ENCODE measurements around the gene ADARB1.

The ADARB1 gene

GRCh38 chr21:45250272-45250671 lies 175.9 kb downstream of the ADARB1 start:
- TF ChIP-seq, protein P1, sequence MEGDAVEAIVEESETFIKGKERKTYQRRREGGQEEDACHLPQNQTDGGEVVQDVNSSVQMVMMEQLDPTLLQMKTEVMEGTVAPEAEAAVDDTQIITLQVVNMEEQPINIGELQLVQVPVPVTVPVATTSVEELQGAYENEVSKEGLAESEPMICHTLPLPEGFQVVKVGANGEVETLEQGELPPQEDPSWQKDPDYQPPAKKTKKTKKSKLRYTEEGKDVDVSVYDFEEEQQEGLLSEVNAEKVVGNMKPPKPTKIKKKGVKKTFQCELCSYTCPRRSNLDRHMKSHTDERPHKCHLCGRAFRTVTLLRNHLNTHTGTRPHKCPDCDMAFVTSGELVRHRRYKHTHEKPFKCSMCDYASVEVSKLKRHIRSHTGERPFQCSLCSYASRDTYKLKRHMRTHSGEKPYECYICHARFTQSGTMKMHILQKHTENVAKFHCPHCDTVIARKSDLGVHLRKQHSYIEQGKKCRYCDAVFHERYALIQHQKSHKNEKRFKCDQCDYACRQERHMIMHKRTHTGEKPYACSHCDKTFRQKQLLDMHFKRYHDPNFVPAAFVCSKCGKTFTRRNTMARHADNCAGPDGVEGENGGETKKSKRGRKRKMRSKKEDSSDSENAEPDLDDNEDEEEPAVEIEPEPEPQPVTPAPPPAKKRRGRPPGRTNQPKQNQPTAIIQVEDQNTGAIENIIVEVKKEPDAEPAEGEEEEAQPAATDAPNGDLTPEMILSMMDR (IDR thresholded peaks at IDR 0.05; ENCODE audit: control extremely low read depth, extremely low read depth, low read depth, missing control alignments), result no peak
- CTCF ChIA-PET, result no interaction called here
- DNase-seq (ENCODE audit: extremely low spot score), result no peak
- POLR2A ChIA-PET, result no interaction called here

DNA sequence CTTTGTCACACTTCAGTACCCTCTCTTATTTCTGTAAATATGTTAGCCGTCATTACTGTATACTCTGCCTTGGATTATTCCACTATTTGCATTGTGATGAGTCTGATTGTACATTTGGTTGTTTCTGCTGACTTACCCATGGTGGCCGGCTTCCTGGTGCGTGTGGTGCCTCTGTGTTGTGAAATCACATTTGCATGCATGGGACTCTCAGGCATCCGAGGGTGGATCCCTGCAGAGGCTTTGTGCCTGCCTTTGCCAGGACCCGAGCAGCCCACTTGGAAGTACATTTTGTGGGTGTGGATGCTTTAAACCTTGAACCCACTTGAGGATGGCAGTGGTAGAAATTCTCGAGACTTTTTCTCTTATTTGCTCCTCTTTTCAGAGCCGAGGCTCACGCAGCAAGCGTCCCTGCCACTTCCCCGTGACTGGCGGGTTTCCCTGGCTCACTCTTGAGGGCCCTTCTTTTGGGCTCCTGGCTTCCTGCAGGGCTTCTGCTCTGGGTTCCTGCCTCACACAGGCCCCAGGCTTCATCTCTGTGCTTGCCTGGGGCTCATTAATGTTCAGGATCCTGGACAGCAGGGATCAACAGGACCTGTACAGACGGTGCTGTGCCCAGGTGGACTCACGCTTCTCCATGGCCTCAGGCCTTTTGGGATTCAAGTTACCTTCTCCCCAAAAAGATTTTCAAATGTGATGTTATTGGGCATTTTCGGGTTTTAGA lies 176.7 kb downstream of the ADARB1 start:
- no peak for DNase-seq (ENCODE audit: extremely low spot score)
- POLR2A ChIA-PET, result no interaction called here
- CTCF ChIA-PET, result no interaction called here
- TF ChIP-seq, protein P1 (IDR thresholded peaks at IDR 0.05; ENCODE audit: control extremely low read depth, extremely low read depth, low read depth, missing control alignments), result no peak

- no peak for DNase-seq (ENCODE audit: extremely low spot score)
- TF ChIP-seq, protein P1 (IDR thresholded peaks at IDR 0.05; ENCODE audit: control extremely low read depth, extremely low read depth, low read depth, missing control alignments), result no peak
- ChIA-PET CTCF (no interaction called here), POLR2A (no interaction called here)
Observed at GRCh38 chr21:45251635-45252447, 177.5 kb downstream of the ADARB1 start.

GRCh38 chr21:45252448-45252925 lies 178.1 kb downstream of the ADARB1 start:
- DNase-seq (ENCODE audit: extremely low spot score), result no peak
- POLR2A ChIA-PET, result no interaction called here
- TF ChIP-seq, protein P1 (IDR thresholded peaks at IDR 0.05; ENCODE audit: control extremely low read depth, extremely low read depth, low read depth, missing control alignments), result no peak
- CTCF ChIA-PET, result no interaction called here

DNA sequence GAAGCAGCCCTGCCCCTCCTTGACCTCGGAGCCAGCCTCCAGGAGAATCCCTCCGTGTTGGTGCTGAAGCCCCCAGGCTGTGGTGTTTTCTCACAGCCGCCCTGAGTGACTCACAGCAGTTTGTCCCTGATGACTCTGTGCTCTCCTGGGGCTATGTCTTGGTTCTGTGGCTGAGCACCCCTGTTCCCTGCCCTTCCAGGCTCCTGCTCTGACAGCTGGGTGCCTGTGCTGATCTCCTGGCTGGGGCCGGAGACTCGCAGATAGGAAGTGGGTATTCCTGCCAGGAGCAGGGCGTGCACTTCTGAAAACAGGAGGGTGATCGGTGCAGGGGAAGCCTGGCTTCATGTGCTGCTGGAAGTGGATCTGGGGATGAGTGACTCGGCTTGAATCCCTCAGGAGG lies 178.8 kb downstream of the ADARB1 start:
- POLR2A ChIA-PET, result no interaction called here
- CTCF ChIA-PET, result no interaction called here
- no peak for DNase-seq (ENCODE audit: extremely low spot score)
- TF ChIP-seq, protein P1 (IDR thresholded peaks at IDR 0.05; ENCODE audit: control extremely low read depth, extremely low read depth, low read depth, missing control alignments), result no peak

DNA sequence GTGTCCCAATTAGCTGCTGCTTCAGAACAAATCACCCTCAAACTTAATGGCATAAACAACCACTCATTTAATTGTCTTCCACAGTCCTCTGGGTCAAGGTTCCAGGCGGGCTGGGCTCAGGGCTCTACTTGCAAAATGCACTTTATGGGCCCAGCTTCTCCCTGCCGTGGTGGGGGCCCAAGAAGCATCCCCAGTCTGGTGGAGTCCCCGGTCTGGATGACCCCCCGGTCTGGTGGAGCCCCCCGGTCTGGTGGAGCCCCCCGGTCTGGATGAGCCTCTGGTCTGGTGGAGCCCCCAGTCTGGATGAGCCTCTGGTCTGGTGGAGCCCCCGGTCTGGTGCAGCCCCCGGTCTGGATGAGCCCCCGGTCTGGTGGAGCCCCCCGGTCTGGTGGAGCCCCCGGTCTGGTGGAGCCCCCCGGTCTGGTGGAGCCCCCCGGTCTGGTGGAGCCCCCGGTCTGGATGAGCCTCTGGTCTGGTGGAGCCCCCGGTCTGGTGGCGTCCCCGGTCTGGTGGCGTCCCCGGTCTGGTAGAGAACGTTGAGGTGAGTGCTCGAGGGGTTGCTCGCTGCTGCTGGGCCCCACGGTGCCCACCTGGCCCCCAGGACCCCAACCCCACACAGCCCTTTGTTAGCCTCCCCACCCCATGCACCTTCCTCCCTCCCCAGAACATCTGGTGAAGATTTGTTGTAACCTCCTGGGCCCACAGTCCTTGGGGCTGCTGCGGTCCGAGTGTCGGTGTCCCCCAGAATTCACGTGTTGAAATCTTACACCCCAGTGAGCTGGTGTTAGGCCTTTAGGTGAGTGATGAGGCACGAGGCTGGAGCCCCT lies 179.5 kb downstream of the ADARB1 start:
- CTCF ChIA-PET, result no interaction called here
- POLR2A ChIA-PET, result no interaction called here
- TF ChIP-seq, protein P1 (IDR thresholded peaks at IDR 0.05; ENCODE audit: control extremely low read depth, extremely low read depth, low read depth, missing control alignments), result no peak
- no peak for DNase-seq (ENCODE audit: extremely low spot score)

Data from GM10248 (cell line).